ENCODE results near the gene B4GALNT1.
A peak's percentile ranks its signal among the peaks of the same experiment; 100 is the strongest.

GRCh38 chr12:57590864-57591781, 41.9 kb downstream of the B4GALNT1 start, which contains the start of gene PIP4K2C:
- TF ChIP-seq POLR2A (IDR thresholded peaks at IDR 0.05) (peak in 1 of 3 donors; percentile 33), CTCF (IDR thresholded peaks at IDR 0.05 in 8 of 11, conservative IDR thresholded peaks at IDR 0.05 in 3 of 11) (peak in 1 of 11 experiments; percentile 22)
